HepG2 (cell line): ENCODE results near the gene POMGNT2. TPM values are rescaled to one million over a fixed set of nuclear protein-coding genes. Genes with fewer than 3 reads are reported as not detected.

ENCODE experiments used
- ATAC-seq: fragments of 200-7000 bp; cut with Tn5 transposase; 3 replicates; pipeline ENCODE4 v1.9.1; 2020; ENCODE audit warnings: mild to moderate bottlenecking, moderate library complexity
- BruUV-seq: library from RNA; stranded (reverse); fragments of 400-500 nt; replicated peaks from 2 replicates; lab custom pipeline; 2021; lab: Mats Ljungman, UMichigan
- CTCF ChIA-PET: fragments of 300-600 bp; formaldehyde crosslinking; extraction: SDS; loops from one replicate; lab custom pipeline; 2021; ENCODE audit warnings: low total read pairs, inconsistent platforms, low intra/inter-chr PET ratio; lab: Yijun Ruan, JAX
- POLR2A ChIA-PET: fragments of 350-600 bp; sonication (Branson Sonifier 250); formaldehyde crosslinking; loops from one replicate; lab custom pipeline; 2020; ENCODE audit warnings: antibody characterized with exemption, inconsistent platforms; lab: Yijun Ruan, JAX
- DNase-seq: peaks from one replicate; pipeline ENCODE4 v3.0.0-alpha.2; 2015; ENCODE audit warnings: low spot score
- FAIRE-seq: peaks from 3 replicates; lab custom pipeline; 2011; peaks lifted over from hg19 to GRCh38; lab: Jason Lieb, UNC
- H2AFZ ChIP-seq: one replicate; pipeline ENCODE4 v1.6.1; 2011; ENCODE audit warnings: low read length, inconsistent platforms
- H3K27ac ChIP-seq: fragments of 300-600 bp; 3 replicates; pipeline ENCODE4 v1.8.0; 2011; ENCODE audit warnings: mixed run types, mild to moderate bottlenecking, mixed read lengths, low read length, inconsistent platforms; ENCODE audit not compliant: insufficient read depth; ENCODE audit errors: extremely low read length
- H3K27me3 ChIP-seq, 2 experiments: fragments of 200-600 bp in 1 of 2; 2 replicates in 1 of 2; 3 replicates in 1 of 2; pipeline versions ENCODE4 v1.6.0 to v1.8.0; 2011; ENCODE audit warnings: low read length in 2 of 2, mild to moderate bottlenecking in 2 of 2, moderate library complexity in 2 of 2, inconsistent platforms in 1 of 2; ENCODE audit not compliant: insufficient read depth in 2 of 2, control insufficient read depth in 1 of 2
- H3K36me3 ChIP-seq, 2 experiments: fragments of 200-600 bp in 1 of 2; replicated peaks in 1 of 2; 2 replicates in 1 of 2; 3 replicates in 1 of 2; pipeline versions ENCODE4 v1.5.1 to v1.8.0; 2011; ENCODE audit warnings: low read length in 2 of 2, inconsistent platforms in 1 of 2; ENCODE audit not compliant: insufficient read depth in 2 of 2, control insufficient read depth in 1 of 2
- H3K4me1 ChIP-seq: 2 replicates; pipeline ENCODE4 v1.5.1; 2012; ENCODE audit warnings: low read length, inconsistent platforms; ENCODE audit not compliant: insufficient read depth
- H3K4me2 ChIP-seq: 2 replicates; pipeline ENCODE4 v1.6.0; 2011; ENCODE audit warnings: low read depth, low read length, inconsistent platforms
- H3K4me3 ChIP-seq, 3 experiments: fragments of 200-600 bp in 1 of 3; sonication (generic), shearing (Covaris generic) in 1 of 3; replicated peaks in 1 of 3; 2 replicates each; pipeline ENCODE4 v1.5.1; 2011 to 2016; ENCODE audit warnings: low read length in 3 of 3, inconsistent platforms in 2 of 3, low read depth in 2 of 3, mild to moderate bottlenecking in 2 of 3, control low read depth in 1 of 3, mixed read lengths in 1 of 3; ENCODE audit not compliant: insufficient read depth in 1 of 3
- H3K79me2 ChIP-seq: one replicate; pipeline ENCODE4 v1.6.1; 2011; ENCODE audit warnings: low read length, inconsistent platforms; ENCODE audit not compliant: insufficient read depth
- H3K9ac ChIP-seq: 2 replicates; pipeline ENCODE4 v1.6.0; 2011; ENCODE audit warnings: mild to moderate bottlenecking, low read depth, low read length, inconsistent platforms; ENCODE audit not compliant: insufficient read depth
- H3K9me3 ChIP-seq: 2 replicates; pipeline ENCODE4 v1.5.1; 2012; ENCODE audit warnings: mild to moderate bottlenecking, low read length
- H4K20me1 ChIP-seq: 2 replicates; pipeline ENCODE4 v1.6.0; 2011; ENCODE audit warnings: inconsistent platforms, mild to moderate bottlenecking, low read length, moderate library complexity; ENCODE audit not compliant: insufficient read depth
- ATF4 ChIP-seq, 2 experiments: fragments of 450-650 bp in 1 of 2; sonication (generic) in 1 of 2; formaldehyde crosslinking; IDR thresholded peaks; 2 replicates each; pipeline versions ENCODE4 v1.5.0 to v1.8.0; 2020 to 2022; ENCODE audit warnings: mild to moderate bottlenecking in 1 of 2, missing genetic modification reagents in 1 of 2
- BCL6 ChIP-seq: IDR thresholded peaks from 2 replicates; pipeline ENCODE4 v1.6.1; 2016; ENCODE audit warnings: missing genetic modification reagents, missing compliant biosample characterization
- DZIP1 ChIP-seq: sonication (generic); formaldehyde crosslinking; IDR thresholded peaks from 2 replicates; pipeline ENCODE4 v1.5.0; 2020; ENCODE audit warnings: mild to moderate bottlenecking, missing genetic modification reagents
- FOXA3 ChIP-seq: IDR thresholded peaks from 2 replicates; pipeline ENCODE4 v1.6.1; 2016; ENCODE audit warnings: missing genetic modification reagents, missing compliant biosample characterization
- HDAC1 ChIP-seq: sonication (generic); formaldehyde crosslinking; IDR thresholded peaks from 2 replicates; pipeline ENCODE4 v1.5.1; 2020; ENCODE audit warnings: mild to moderate bottlenecking, missing genetic modification reagents
- KLF16 ChIP-seq, 2 experiments: sonication (generic) in 1 of 2; formaldehyde crosslinking in 1 of 2; IDR thresholded peaks; 2 replicates each; pipeline versions ENCODE4 v1.6.1 to v1.8.0; 2016 to 2023; ENCODE audit warnings: missing genetic modification reagents in 2 of 2, missing compliant biosample characterization in 1 of 2
- KLF9 ChIP-seq: IDR thresholded peaks from 2 replicates; pipeline ENCODE4 v1.6.1; 2016; ENCODE audit warnings: low read depth
- MLX ChIP-seq: IDR thresholded peaks from 2 replicates; pipeline ENCODE4 v1.6.1; 2016
- NFIB ChIP-seq: sonication (generic); formaldehyde crosslinking; IDR thresholded peaks from 2 replicates; pipeline ENCODE4 v1.9.0; 2021; ENCODE audit warnings: missing genetic modification reagents, mild to moderate bottlenecking, borderline replicate concordance
- PRMT3 ChIP-seq: sonication (generic); formaldehyde crosslinking; IDR thresholded peaks from 2 replicates; pipeline ENCODE4 v1.8.1; 2022; ENCODE audit warnings: low read depth, mild to moderate bottlenecking, moderate library complexity, missing genetic modification reagents, borderline replicate concordance
- PRPF4 ChIP-seq: fragments of 200-400 bp; formaldehyde crosslinking; IDR thresholded peaks from 2 replicates; pipeline ENCODE4 v1.6.1; 2016; ENCODE audit warnings: low read length, low read depth; ENCODE audit not compliant: poor library complexity, severe bottlenecking
- SNAI1 ChIP-seq: sonication (generic); formaldehyde crosslinking; IDR thresholded peaks from 2 replicates; pipeline ENCODE4 v1.5.0; 2020; ENCODE audit warnings: mild to moderate bottlenecking, missing genetic modification reagents, borderline replicate concordance
- TAF15 ChIP-seq: fragments of 200-400 bp; formaldehyde crosslinking; IDR thresholded peaks from one replicate; pipeline ENCODE4 v1.6.1; 2018; ENCODE audit warnings: mild to moderate bottlenecking, low read depth, low read length; ENCODE audit not compliant: poor library complexity, severe bottlenecking
- TBX3 ChIP-seq: fragments of 450-650 bp; IDR thresholded peaks from 2 replicates; pipeline ENCODE4 v1.6.1; 2017; ENCODE audit warnings: antibody characterized with exemption, mild to moderate bottlenecking, inconsistent platforms, borderline replicate concordance
- ZNF296 ChIP-seq: sonication (generic); formaldehyde crosslinking; conservative IDR thresholded peaks from 2 replicates; pipeline ENCODE4 v1.5.0; 2020; ENCODE audit warnings: mild to moderate bottlenecking, missing genetic modification reagents
- ZNF660 ChIP-seq: sonication (generic); formaldehyde crosslinking; IDR thresholded peaks from 2 replicates; pipeline ENCODE4 v1.5.1; 2020; ENCODE audit warnings: mild to moderate bottlenecking, low read depth, missing genetic modification reagents, borderline replicate concordance
- ZNF749 ChIP-seq: sonication (generic); formaldehyde crosslinking; IDR thresholded peaks from 2 replicates; pipeline ENCODE4 v1.8.0; 2022; ENCODE audit warnings: mild to moderate bottlenecking, missing genetic modification reagents, moderate library complexity, borderline replicate concordance
- ZNF841 ChIP-seq: sonication (generic); formaldehyde crosslinking; IDR thresholded peaks from 2 replicates; pipeline ENCODE4 v1.8.1; 2023; ENCODE audit warnings: missing genetic modification reagents, borderline replicate concordance
- WGBS: methylation state at CpG from one replicate; pipeline ENCODE4 v1.1.6; 2017; ENCODE audit warnings: low lambda C conversion rate; 5-methylcytosine and 5-hydroxymethylcytosine counted together
- in situ Hi-C: cut with HindIII; loops from 2 replicates; pipeline ENCODE4 v1.10.0; 2017; ENCODE audit warnings: low pct_unique_long_range_greater_than_20kb; ENCODE audit not compliant: extremely low pct_ligation_motif_present
- intact Hi-C: fragments of 100-400 bp; cut with micrococcal nuclease; formaldehyde crosslinking; loops from one replicate; pipeline ENCODE4 v1.10.0; 2022; ENCODE audit not compliant: unreplicated experiment
- polyA plus RNA-seq, 8 experiments: library from polyadenylated mRNA; depleted of rRNA in 3 of 8; stranded (reverse) in 7 of 8; unstranded in 1 of 8; fragments of >200 nt; fragmentation: Illumina TruSeq in 4 of 8; extraction: Trizol in 4 of 8; gene quantifications; 2 replicates each; pipeline versions ENCODE4 v1.2.1 to v1.2.3, GENCODE V29; 2011 to 2016; ENCODE audit warnings: low read depth in 4 of 8, missing spikeins in 1 of 8, mixed read lengths in 1 of 8; ENCODE audit not compliant: insufficient read depth in 1 of 8
- total RNA-seq, 5 experiments: library from RNA; depleted of rRNA; stranded (reverse); fragments of >200 nt; fragmentation: Illumina TruSeq; extraction: Trizol; gene quantifications; 2 replicates each; pipeline ENCODE4 v1.2.3, GENCODE V29; 2016; ENCODE audit warnings: low read depth in 1 of 5

Gene POMGNT2
- total and polyA plus RNA-seq, 2 of the 13 experiments (the other 11 are each of a cell fraction or from before 2014, with no cell fraction given) = 10.5 to 12.4 TPM

- TF ChIP-seq ZNF749 (CRISPR knock-in tag) (no peak), MLX (no peak), PRPF4 (no peak), SNAI1 (CRISPR knock-in tag) (no peak), DZIP1 (CRISPR knock-in tag) (no peak), ZNF296 (CRISPR knock-in tag) (no peak), HDAC1 (CRISPR knock-in tag) (no peak)
- TF ChIP-seq, all 625 proteins: peak for 0
Measured at GRCh38 chr3:43073836-43074220, 32.1 kb downstream of the POMGNT2 start (continued).

- 8% methylated on average over 7 of the region's 7 CpGs for WGBS
- POLR2A ChIA-PET = no interaction called here
- in situ Hi-C loops (loop anchor here (10.0 kb wide), 1 partner anchor 108 kb away; no protein-coding TSS in a partner anchor), intact Hi-C loops (no loop called here)
- ATAC-seq = no peak
- Histone ChIP-seq H3K36me3 (no peaks in the 10 kb centered on the region), H3K4me2 (no peak overlapping the region), H3K9me3 (no peaks in the 10 kb centered on the region), H3K79me2 (no peaks in the 10 kb centered on the region), H3K9ac (no peak overlapping the region), H4K20me1 (no peaks in the 10 kb centered on the region), H2AFZ (no peak overlapping the region), H3K4me3 (no peak overlapping the region), H3K27ac (no peak overlapping the region), H3K27me3 (no peaks in the 10 kb centered on the region), H3K4me1 (no peaks in the 10 kb centered on the region)
- no TSS peak for BruUV-seq
- DNase-seq = no peak
- no peak for FAIRE-seq
- CTCF ChIA-PET = no interaction called here
- TF ChIP-seq ATF4 (CRISPR knock-in tag; IDR thresholded peaks at IDR 0.05) (no peak), NFIB (no peak), KLF16 (CRISPR knock-in tag; IDR thresholded peaks at IDR 0.05) (no peak), PRMT3 (CRISPR knock-in tag) (no peak), KLF9 (CRISPR knock-in tag) (no peak), ZNF841 (CRISPR knock-in tag) (no peak), ZNF660 (CRISPR knock-in tag) (no peak), FOXA3 (CRISPR knock-in tag) (no peak), TAF15 (no peak), BCL6 (CRISPR knock-in tag) (no peak), TBX3 (no peak)
Measured at GRCh38 chr3:43073116-43073835, 32.6 kb downstream of the POMGNT2 start.
